Ascending aorta (tissue), 2 donors: ENCODE measurements around the gene OR52R1. TPM values are rescaled to one million over a fixed set of nuclear protein-coding genes. Genes with fewer than 3 reads are reported as not detected.

ENCODE experiments used
- DNase-seq, 2 donors: peaks; one replicate each; pipeline ENCODE4 v3.0.0-alpha.2; 2019; ENCODE audit warnings: low spot score in 2 of 2
- H3K27ac ChIP-seq, 2 donors: fragments of 200-600 bp; sonication (generic); one replicate each; pipeline ENCODE4 v1.5.1; 2016 to 2017; ENCODE audit warnings: mild to moderate bottlenecking in 1 of 2
- H3K27me3 ChIP-seq: fragments of 200-600 bp; sonication (generic); one replicate; pipeline ENCODE4 v1.5.1; 2017
- H3K36me3 ChIP-seq, 2 donors: fragments of 200-600 bp; sonication (generic); one replicate each; pipeline ENCODE4 v1.5.1; 2016
- H3K4me1 ChIP-seq, 2 donors: fragments of 200-600 bp; sonication (generic); one replicate each; pipeline ENCODE4 v1.5.1; 2016 to 2017; ENCODE audit warnings: mild to moderate bottlenecking in 1 of 2
- H3K4me3 ChIP-seq, 2 donors: fragments of 200-600 bp; sonication (generic); one replicate each; pipeline ENCODE4 v1.5.1; 2016 to 2017; ENCODE audit warnings: mild to moderate bottlenecking in 1 of 2
- H3K9me3 ChIP-seq, 2 donors: fragments of 200-600 bp; sonication (generic); one replicate each; pipeline ENCODE4 v1.5.1; 2016
- CTCF ChIP-seq, 3 experiments: fragments of 200-600 bp in 2 of 3; fragments of 450-650 bp in 1 of 3; sonication (generic) in 2 of 3; IDR thresholded peaks; one replicate each; pipeline ENCODE4 v1.5.1; 2016 to 2019; ENCODE audit warnings: antibody characterized with exemption in 3 of 3, mild to moderate bottlenecking in 1 of 3, moderate library complexity in 1 of 3
- intact Hi-C: fragments of 100-400 bp; cut with DNase I; formaldehyde crosslinking; loops from one replicate; pipeline ENCODE4 v1.15.1; 2023
- total RNA-seq: library from RNA; depleted of rRNA; stranded (reverse); fragments of >200 nt; gene quantifications from one replicate; pipeline ENCODE4 v1.1.0, GENCODE V29; 2016

OR52R1 gene
- total RNA-seq, 1 donor from 2014 or later = not detected

- no peaks in the 10 kb centered on the region for H3K27me3 ChIP-seq
- no peaks in the 10 kb centered on the region for H3K4me1 ChIP-seq
- H3K36me3 ChIP-seq = no peaks in the 10 kb centered on the region
- H3K4me3 ChIP-seq = no peak overlapping the region
- intact Hi-C loops = no loop called here
- no peak overlapping the region for H3K27ac ChIP-seq
- no peaks in the 10 kb centered on the region for H3K9me3 ChIP-seq
- no peak for DNase-seq
- TF ChIP-seq CTCF (IDR thresholded peaks at IDR 0.05) = no peak
Observed at GRCh38 chr11:4766420-4767043, 37.6 kb downstream of the OR52R1 start.

DNA sequence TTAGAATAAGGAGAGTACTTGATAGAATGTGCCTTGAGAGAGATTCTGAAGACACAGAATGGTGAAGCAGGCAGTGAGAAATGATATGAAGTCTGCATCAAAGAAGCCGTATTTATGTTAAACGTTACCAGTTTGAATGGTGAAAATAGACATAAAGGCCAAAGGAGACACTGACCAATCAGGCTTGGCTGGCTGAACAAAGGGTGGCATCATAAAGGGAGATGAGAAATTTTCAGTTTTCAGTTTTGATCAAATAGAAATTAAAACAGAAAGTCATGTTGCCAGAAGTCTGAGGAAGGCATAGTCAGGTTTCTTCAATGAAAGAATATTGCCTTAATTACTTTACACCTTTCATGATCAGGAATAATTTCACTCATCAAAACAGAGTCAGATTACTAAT lies 41.1 kb downstream of the OR52R1 start:
- TF ChIP-seq CTCF (IDR thresholded peaks at IDR 0.05) = no peak
- no peaks in the 10 kb centered on the region for H3K36me3 ChIP-seq
- intact Hi-C loops = no loop called here
- no peaks in the 10 kb centered on the region for H3K9me3 ChIP-seq
- H3K4me1 ChIP-seq = no peaks in the 10 kb centered on the region
- H3K27ac ChIP-seq = no peak overlapping the region
- no peaks in the 10 kb centered on the region for H3K27me3 ChIP-seq
- H3K4me3 ChIP-seq = no peak overlapping the region
- no peak for DNase-seq

Other genes with a start within 250 kb of the OR52R1 start
- not detected for gene OR52I2, start 222.6 kb downstream of the OR52R1 start, total RNA-seq
- gene OR52I1, start 210.3 kb downstream of the OR52R1 start, total RNA-seq = not detected
- 18.6 TPM for gene TRIM68, start 196.1 kb downstream of the OR52R1 start, total RNA-seq
- gene OR51D1, start 166.9 kb downstream of the OR52R1 start, total RNA-seq = not detected
- 1.7 TPM for gene OR51E1, start 160.4 kb downstream of the OR52R1 start, total RNA-seq
- gene OR51E2, start 106.5 kb downstream of the OR52R1 start, total RNA-seq = 2.0 TPM
- gene MMP26, start 99.6 kb downstream of the OR52R1 start, total RNA-seq = not detected
- not detected for gene OR51F1, start 34.4 kb downstream of the OR52R1 start, total RNA-seq
- not detected for gene OR51F2, start 16.9 kb upstream of the OR52R1 start, total RNA-seq
- not detected for gene OR51S1, start 44.8 kb upstream of the OR52R1 start, total RNA-seq
- not detected for gene OR51T1, start 77.5 kb upstream of the OR52R1 start, total RNA-seq
- not detected for gene OR51A7, start 99.4 kb upstream of the OR52R1 start, total RNA-seq
- not detected for gene OR51G2, start 115.0 kb upstream of the OR52R1 start, total RNA-seq
- gene OR51G1, start 120.0 kb upstream of the OR52R1 start, total RNA-seq = not detected
- gene OR51A4, start 143.2 kb upstream of the OR52R1 start, total RNA-seq = not detected
- gene OR51A2, start 151.3 kb upstream of the OR52R1 start, total RNA-seq = not detected
- gene OR51L1, start 190.5 kb upstream of the OR52R1 start, total RNA-seq = not detected
- not detected for gene OR52J3, start 242.1 kb upstream of the OR52R1 start, total RNA-seq